Heart left ventricle (tissue), 16 donors: ENCODE measurements around the gene TANGO2. TPM values are rescaled to one million over a fixed set of nuclear protein-coding genes. Genes with fewer than 3 reads are reported as not detected.
A peak's percentile ranks its signal among the peaks of the same experiment; 100 is the strongest.

Source experiments
- ATAC-seq, 4 donors: fragments of 200-7000 bp; cut with Tn5 transposase; one replicate each; pipeline ENCODE4 v1.9.1; 2020 to 2022; ENCODE audit warnings: moderate library complexity in 4 of 4, mild to moderate bottlenecking in 3 of 4, moderate number of reproducible peaks in 1 of 4
- DNase-seq, 5 donors: peaks; one replicate each; pipeline ENCODE4 v3.0.0-alpha.2; 2020
- H3K27ac ChIP-seq, 12 donors: fragments of 200-600 bp; sonication (generic) in 4 of 12; one replicate each; pipeline versions ENCODE4 v1.5.0 to v1.8.0; 2016 to 2022; ENCODE audit warnings: mild to moderate bottlenecking in 2 of 12
- H3K27me3 ChIP-seq, 9 donors: fragments of 200-600 bp; sonication (generic) in 2 of 9; one replicate each; pipeline versions ENCODE4 v1.5.1 to v1.8.0; 2016 to 2022; ENCODE audit warnings: mild to moderate bottlenecking in 3 of 9
- H3K36me3 ChIP-seq, 9 donors: fragments of 200-600 bp; sonication (generic) in 2 of 9; one replicate each; pipeline versions ENCODE4 v1.5.0 to v1.8.0; 2018 to 2022; ENCODE audit warnings: mild to moderate bottlenecking in 2 of 9
- H3K4me1 ChIP-seq, 12 donors: fragments of 200-600 bp; sonication (generic) in 4 of 12; one replicate each; pipeline versions ENCODE4 v1.5.0 to v1.8.0; 2016 to 2022; ENCODE audit warnings: mild to moderate bottlenecking in 3 of 12
- H3K4me3 ChIP-seq, 12 donors: fragments of 200-600 bp; sonication (generic) in 4 of 12; one replicate each; pipeline versions ENCODE4 v1.5.0 to v1.8.0; 2017 to 2022; ENCODE audit warnings: mild to moderate bottlenecking in 9 of 12, moderate library complexity in 4 of 12
- H3K9me3 ChIP-seq, 12 donors: fragments of 200-600 bp; sonication (generic) in 4 of 12; one replicate each; pipeline versions ENCODE4 v1.5.0 to v1.8.0; 2016 to 2022; ENCODE audit warnings: mild to moderate bottlenecking in 1 of 12
- POLR2A ChIP-seq, 2 donors: fragments of 450-650 bp; IDR thresholded peaks; one replicate each; pipeline ENCODE4 v1.6.1; 2017; ENCODE audit warnings: antibody characterized with exemption in 2 of 2, mild to moderate bottlenecking in 2 of 2, moderate library complexity in 2 of 2
- WGBS, 4 donors: extraction: QIAGEN DNeasy Blood & Tissue Kit in 2 of 4; methylation state at CpG; one replicate each; pipeline versions ENCODE4 v1.1.5 to v1.1.7; 2013 to 2018; 5-methylcytosine and 5-hydroxymethylcytosine counted together
- intact Hi-C, 10 donors: fragments of 100-400 bp; cut with DNase I; formaldehyde crosslinking; loops; one replicate each; pipeline versions ENCODE4 v1.11.1 to v1.14.2; 2022
- polyA plus RNA-seq, 2 donors: library from polyadenylated mRNA; stranded (reverse); fragments of 200-250 nt; gene quantifications; one replicate each; pipeline ENCODE4 v1.2.3, GENCODE V29; 2013
- total RNA-seq, 9 donors: library from RNA; depleted of rRNA in 2 of 9; stranded (reverse); fragments of >200 nt in 2 of 9; fragmentation: NEBNext Ultra II Directional in 3 of 9; extraction: Animal tissue kit (Norgen Biotek cat#: 25700) in 3 of 9; gene quantifications; one replicate each; pipeline versions ENCODE4 v1.1.0 to v1.2.4, GENCODE V29; 2016 to 2023
- TF ChIP-seq, protein P1 (sequence below), 12 donors: fragments of 200-600 bp; sonication (generic) in 4 of 12; IDR thresholded peaks; one replicate each; pipeline versions ENCODE4 v1.5.0 to v1.8.0; 2018 to 2022; ENCODE audit warnings: antibody characterized with exemption in 12 of 12, mild to moderate bottlenecking in 5 of 12
- donor health status: ischemic (EF 13 %, LVEDD 7.1; RV severe dilation, severe dysfunction).
- donor health status: healthy with polysubstance abuse.
- donor health status: DM: no; HTN: yes; CAD: no.
- donor health status: DM: no; HTN: no; CAD: no.
- donor health status: ischemic (EF 25% LVEDD 6.9; RV normal size, moderate dysfunction).
- donor health status: ischemic (EF 25% LVEDD 5.7; RV mildly dilated, moderate dysfunction).
- donor health status: healthy.
- donor health status: DM: yes; HTN: yes; CAD: no.
- donor health status: ischemic (EF 35%, LVEDD 5.7; RV mildly dilated, moderate dysfunction).
- donor health status: nonischemic (EF 11% LVEDD 7.7; RV severe dilation, severe dysfunction).
- donor health status: DM: yes; HTN: yes; CAD: no.
- donor health status: PGD.
- donor health status: ischemic (EF 29% LVEDD 5.4; RV normal size, mild dysfunction).
- donor health status: nonischemic (EF 23%, LVEDD 6.1; RV moderate dilation, normal function).

TANGO2 gene
- total and polyA plus RNA-seq, 11 donors: 51.3 to 341 (median 63.0) TPM

DNA sequence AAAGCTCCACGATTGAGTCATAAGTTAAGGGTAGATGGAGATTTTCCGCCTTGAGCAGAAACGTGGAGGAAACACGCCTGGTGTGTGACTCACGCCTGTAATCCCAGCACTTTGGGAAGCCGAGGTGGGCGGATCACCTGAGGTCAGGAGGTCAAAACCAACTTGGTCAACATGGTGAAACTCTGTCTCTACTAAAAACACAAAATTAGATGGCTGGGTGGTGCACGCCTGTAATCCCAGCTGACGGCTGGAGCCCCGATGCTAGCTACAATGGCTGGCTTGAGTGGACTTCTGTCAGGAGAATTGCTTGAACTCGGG lies 41.8 kb downstream of the TANGO2 start:
- intact Hi-C loops: loop anchor here in 1 of 10 donors (2.0 kb wide), 1 partner anchor 16 kb away; no protein-coding TSS in a partner anchor
- Histone ChIP-seq H3K4me1 (peaks cover 0 to 13% (median 0%) of the 10 kb centered on the region in 12 donors), H3K27me3 (no peaks in the 10 kb centered on the region), H3K9me3 (no peaks in the 10 kb centered on the region), H3K4me3 (no peak overlapping the region), H3K27ac (no peak overlapping the region), H3K36me3 (peaks cover 0 to 76% (median 69%) of the 10 kb centered on the region in 9 donors)
- WGBS, 4 donors: 89 to 92% (median 91%) methylated on average over 10 to 11 of the region's 11 CpGs
- ATAC-seq: no peak
- no peak for DNase-seq
- no peak for TF ChIP-seq POLR2A (IDR thresholded peaks at IDR 0.05)
- TF ChIP-seq, protein P1, sequence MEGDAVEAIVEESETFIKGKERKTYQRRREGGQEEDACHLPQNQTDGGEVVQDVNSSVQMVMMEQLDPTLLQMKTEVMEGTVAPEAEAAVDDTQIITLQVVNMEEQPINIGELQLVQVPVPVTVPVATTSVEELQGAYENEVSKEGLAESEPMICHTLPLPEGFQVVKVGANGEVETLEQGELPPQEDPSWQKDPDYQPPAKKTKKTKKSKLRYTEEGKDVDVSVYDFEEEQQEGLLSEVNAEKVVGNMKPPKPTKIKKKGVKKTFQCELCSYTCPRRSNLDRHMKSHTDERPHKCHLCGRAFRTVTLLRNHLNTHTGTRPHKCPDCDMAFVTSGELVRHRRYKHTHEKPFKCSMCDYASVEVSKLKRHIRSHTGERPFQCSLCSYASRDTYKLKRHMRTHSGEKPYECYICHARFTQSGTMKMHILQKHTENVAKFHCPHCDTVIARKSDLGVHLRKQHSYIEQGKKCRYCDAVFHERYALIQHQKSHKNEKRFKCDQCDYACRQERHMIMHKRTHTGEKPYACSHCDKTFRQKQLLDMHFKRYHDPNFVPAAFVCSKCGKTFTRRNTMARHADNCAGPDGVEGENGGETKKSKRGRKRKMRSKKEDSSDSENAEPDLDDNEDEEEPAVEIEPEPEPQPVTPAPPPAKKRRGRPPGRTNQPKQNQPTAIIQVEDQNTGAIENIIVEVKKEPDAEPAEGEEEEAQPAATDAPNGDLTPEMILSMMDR (IDR thresholded peaks at IDR 0.05): no peak

DNA sequence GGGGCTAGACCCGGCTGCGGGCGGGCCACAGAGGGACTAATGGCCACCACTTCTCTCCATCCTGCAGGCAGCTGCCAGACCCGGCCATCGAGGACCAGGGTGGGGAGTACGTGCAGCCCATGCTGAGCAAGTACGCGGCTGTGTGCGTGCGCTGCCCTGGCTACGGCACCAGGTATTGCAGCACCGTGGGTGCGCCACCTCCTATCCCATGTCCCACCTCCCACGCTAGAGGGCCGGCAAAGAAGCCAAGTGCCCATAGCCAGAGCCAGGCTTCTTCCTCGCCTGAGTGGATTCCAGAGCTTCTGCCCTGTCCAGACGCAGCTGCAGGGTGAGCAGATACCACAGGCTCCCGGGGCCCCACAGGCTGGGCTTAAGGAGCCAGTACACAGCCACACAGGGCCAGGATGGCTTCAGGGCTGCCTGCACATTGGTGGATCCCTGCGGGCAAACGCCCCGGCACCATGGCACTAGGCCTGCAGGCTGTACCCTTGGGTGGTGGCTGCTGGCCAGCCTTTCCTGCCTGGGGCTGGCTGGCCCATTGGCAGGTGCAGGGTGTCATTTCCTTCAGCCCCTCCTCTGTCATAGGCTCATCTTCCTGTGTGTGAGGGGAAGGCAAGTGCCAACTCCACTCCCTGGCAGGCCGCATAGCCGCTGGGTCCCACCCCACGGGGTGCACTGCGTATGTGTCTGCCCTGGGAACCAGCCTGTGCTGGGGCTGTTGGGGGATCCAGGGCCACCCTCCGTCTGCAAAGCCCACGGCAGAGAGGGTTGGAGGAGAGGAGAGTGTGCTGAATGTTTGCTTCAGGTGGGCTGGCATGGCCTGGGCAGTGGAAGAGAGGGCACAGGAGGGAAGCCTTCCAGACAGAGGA lies 42.6 kb downstream of the TANGO2 start:
- WGBS, 4 donors: 88 to 90% (median 89%) methylated on average over 27 of the region's 27 CpGs
- H3K4me3 ChIP-seq: no peak overlapping the region
- peaks cover 0 to 68% (median 62%) of the 10 kb centered on the region in 9 donors for H3K36me3 ChIP-seq
- intact Hi-C loops: loop anchor here in 1 of 10 donors (2.0 kb wide), 1 partner anchor 15 kb away; no protein-coding TSS in a partner anchor
- no peak overlapping the region for H3K27ac ChIP-seq
- no peak for DNase-seq
- no peaks in the 10 kb centered on the region for H3K9me3 ChIP-seq
- ATAC-seq: peak in 2 of 4 donors; percentile 3 to 9
- no peak for TF ChIP-seq POLR2A (IDR thresholded peaks at IDR 0.05)
- TF ChIP-seq, protein P1 (IDR thresholded peaks at IDR 0.05): no peak
- peaks cover 0 to 13% (median 0%) of the 10 kb centered on the region in 12 donors for H3K4me1 ChIP-seq
- no peaks in the 10 kb centered on the region for H3K27me3 ChIP-seq

DNA sequence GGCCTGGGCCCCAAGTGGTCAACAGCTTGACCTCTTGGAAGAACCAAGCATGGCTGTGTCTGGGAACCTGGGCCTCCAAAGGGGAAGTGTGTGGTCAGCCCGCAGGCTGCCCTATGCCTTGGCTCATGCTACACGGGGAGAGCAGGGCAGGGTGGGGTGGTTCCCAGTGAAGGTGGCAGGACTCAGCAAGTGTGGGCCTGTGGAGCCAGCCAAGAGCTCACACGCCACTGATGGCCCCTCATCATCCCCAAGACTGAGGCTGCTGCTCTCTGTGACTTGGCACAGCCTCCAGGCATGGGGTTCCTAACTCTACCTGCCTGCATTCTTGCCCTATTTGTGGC lies 43.2 kb downstream of the TANGO2 start:
- Histone ChIP-seq H3K27ac (no peak overlapping the region), H3K36me3 (peaks cover 0 to 65% (median 57%) of the 10 kb centered on the region in 9 donors)
- ATAC-seq: peak in 1 of 4 donors; percentile 8

More for the DNA sequence above, 43.2 kb downstream of the TANGO2 start:
- Histone ChIP-seq H3K4me3 (no peak overlapping the region), H3K9me3 (no peaks in the 10 kb centered on the region), H3K4me1 (peaks cover 0 to 13% (median 0%) of the 10 kb centered on the region in 12 donors), H3K27me3 (no peaks in the 10 kb centered on the region)
- intact Hi-C loops: no loop called here
- 70 to 91% (median 86%) methylated on average over 2 to 3 of the region's 3 CpGs; no CpG with 5 or more reads in 1 of the 4 donors for WGBS, 4 donors
- DNase-seq: no peak
- TF ChIP-seq, protein P1 (IDR thresholded peaks at IDR 0.05): no peak
- TF ChIP-seq POLR2A (IDR thresholded peaks at IDR 0.05): no peak
